ENCODE data around the gene OR52E5.

Gene OR52E5

GRCh38 chr11:5887172-5887571, 5.8 kb upstream of the OR52E5 start:
- H3K36me3 ChIP-seq (ENCODE audit: insufficient read depth, low read length): no peaks in the 10 kb centered on the region
- no peaks in the 10 kb centered on the region for H3K4me1 ChIP-seq (ENCODE audit: insufficient read depth, low read length, poor library complexity, severe bottlenecking)
- TF ChIP-seq CTCF (conservative IDR thresholded peaks at IDR 0.05; ENCODE audit: low read length) (no peak), EZH2phosphoT487 (IDR thresholded peaks at IDR 0.05; ENCODE audit: borderline replicate concordance) (no peak)

GRCh38 chr11:5887661-5888060, 5.3 kb upstream of the OR52E5 start:
- Histone ChIP-seq H4K20me1 (ENCODE audit: insufficient read depth, low read length, poor library complexity, severe bottlenecking) (no peaks in the 10 kb centered on the region), H3K4me2 (ENCODE audit: low read depth, low read length, poor library complexity, severe bottlenecking) (no peak overlapping the region), H3F3A (ENCODE audit: low read depth) (no peaks in the 10 kb centered on the region), H3K9me2 (replicated peaks; ENCODE audit: low read depth, low read length) (no peaks in the 10 kb centered on the region), H3K4me1 (ENCODE audit: insufficient read depth, low read length, poor library complexity, severe bottlenecking) (no peaks in the 10 kb centered on the region), H3K4me3 (ENCODE audit: low read length, poor library complexity, severe bottlenecking) (no peak overlapping the region), H3K36me3 (ENCODE audit: insufficient read depth, low read length) (no peaks in the 10 kb centered on the region), H3K79me2 (ENCODE audit: insufficient read depth, low read length) (no peaks in the 10 kb centered on the region), H3K27me3 (ENCODE audit: insufficient read depth, low read length, poor library complexity, severe bottlenecking) (no peaks in the 10 kb centered on the region), H3K9me3 (ENCODE audit: insufficient read depth, low read depth, low read length) (no peaks in the 10 kb centered on the region), H2AFZ (ENCODE audit: low read length) (no peak overlapping the region), H3K9ac (ENCODE audit: low read depth, low read length, poor library complexity, severe bottlenecking) (no peak overlapping the region)
- TF ChIP-seq CTCF (conservative IDR thresholded peaks at IDR 0.05; ENCODE audit: low read length) (no peak), EZH2phosphoT487 (IDR thresholded peaks at IDR 0.05; ENCODE audit: borderline replicate concordance) (no peak)

More at GRCh38 chr11:5887172-5887571, 5.8 kb upstream of the OR52E5 start:
- no peaks in the 10 kb centered on the region for H3K9me2 ChIP-seq (replicated peaks; ENCODE audit: low read depth, low read length)
- no peak overlapping the region for H3K9ac ChIP-seq (ENCODE audit: low read depth, low read length, poor library complexity, severe bottlenecking)
- no peak overlapping the region for H3K4me2 ChIP-seq (ENCODE audit: low read depth, low read length, poor library complexity, severe bottlenecking)
- no peaks in the 10 kb centered on the region for H3K9me3 ChIP-seq (ENCODE audit: insufficient read depth, low read depth, low read length)
- no peaks in the 10 kb centered on the region for H3K27me3 ChIP-seq (ENCODE audit: insufficient read depth, low read length, poor library complexity, severe bottlenecking)
- H4K20me1 ChIP-seq (ENCODE audit: insufficient read depth, low read length, poor library complexity, severe bottlenecking): no peaks in the 10 kb centered on the region
- H3F3A ChIP-seq (ENCODE audit: low read depth): no peaks in the 10 kb centered on the region
- no peak overlapping the region for H2AFZ ChIP-seq (ENCODE audit: low read length)
- H3K4me3 ChIP-seq (ENCODE audit: low read length, poor library complexity, severe bottlenecking): no peak overlapping the region
- no peaks in the 10 kb centered on the region for H3K79me2 ChIP-seq (ENCODE audit: insufficient read depth, low read length)

GRCh38 chr11:5891216-5891800, 1.7 kb upstream of the OR52E5 start:
- Histone ChIP-seq H3K4me1 (ENCODE audit: insufficient read depth, low read length, poor library complexity, severe bottlenecking) (no peaks in the 10 kb centered on the region), H3K9ac (ENCODE audit: low read depth, low read length, poor library complexity, severe bottlenecking) (no peak overlapping the region), H3K9me2 (replicated peaks; ENCODE audit: low read depth, low read length) (no peaks in the 10 kb centered on the region), H3K9me3 (ENCODE audit: insufficient read depth, low read depth, low read length) (no peaks in the 10 kb centered on the region), H4K20me1 (ENCODE audit: insufficient read depth, low read length, poor library complexity, severe bottlenecking) (no peaks in the 10 kb centered on the region), H3K27me3 (ENCODE audit: insufficient read depth, low read length, poor library complexity, severe bottlenecking) (no peaks in the 10 kb centered on the region), H3K79me2 (ENCODE audit: insufficient read depth, low read length) (no peaks in the 10 kb centered on the region), H3F3A (ENCODE audit: low read depth) (no peaks in the 10 kb centered on the region), H2AFZ (ENCODE audit: low read length) (no peak overlapping the region), H3K36me3 (ENCODE audit: insufficient read depth, low read length) (no peaks in the 10 kb centered on the region), H3K4me3 (ENCODE audit: low read length, poor library complexity, severe bottlenecking) (no peak overlapping the region), H3K4me2 (ENCODE audit: low read depth, low read length, poor library complexity, severe bottlenecking) (no peak overlapping the region)
- TF ChIP-seq CTCF (conservative IDR thresholded peaks at IDR 0.05; ENCODE audit: low read length) (peak; percentile 43; the same call in 1 of the 2 replicates), EZH2phosphoT487 (IDR thresholded peaks at IDR 0.05; ENCODE audit: borderline replicate concordance) (no peak)

Data from Loucy (cell line).